CD14-positive monocyte (primary cell): ENCODE data around the gene DEPDC1B. TPM values are rescaled to one million over a fixed set of nuclear protein-coding genes. Genes with fewer than 3 reads are reported as not detected.
A peak's percentile ranks its signal among the peaks of the same experiment; 100 is the strongest.

ENCODE experiments used
- DNase-seq, 3 donors: peaks; one replicate each; pipeline ENCODE4 v3.0.0-alpha.2; 2011 to 2022
- H2AFZ ChIP-seq: 2 replicates; pipeline ENCODE4 v1.6.0; 2012; ENCODE audit warnings: mild to moderate bottlenecking, low read depth, low read length, inconsistent platforms; ENCODE audit not compliant: insufficient read depth, poor library complexity, severe bottlenecking
- H3K27ac ChIP-seq, 2 donors: 1 replicate in 1 of 2; 2 replicates in 1 of 2; pipeline ENCODE4 v1.5.1; 2012 to 2013; ENCODE audit warnings: low read length in 2 of 2, control low read depth in 1 of 2, inconsistent platforms in 1 of 2, low read depth in 1 of 2, mild to moderate bottlenecking in 1 of 2
- H3K27me3 ChIP-seq, 2 donors: one replicate each; pipeline versions ENCODE4 v1.6.0 to v1.6.1; 2011 to 2013; ENCODE audit warnings: low read length in 2 of 2; ENCODE audit not compliant: control insufficient read depth in 2 of 2, insufficient read depth in 2 of 2
- H3K36me3 ChIP-seq, 2 donors: replicated peaks in 1 of 2; 1 replicate in 1 of 2; 2 replicates in 1 of 2; pipeline versions ENCODE4 v1.5.1 to v1.6.1; 2012 to 2013; ENCODE audit warnings: low read length in 2 of 2, control low read depth in 1 of 2, inconsistent platforms in 1 of 2, mild to moderate bottlenecking in 1 of 2; ENCODE audit not compliant: insufficient read depth in 2 of 2, control insufficient read depth in 1 of 2
- H3K4me1 ChIP-seq, 2 donors: 1 replicate in 1 of 2; 2 replicates in 1 of 2; pipeline versions ENCODE4 v1.5.1 to v1.6.1; 2012 to 2013; ENCODE audit warnings: low read length in 2 of 2, control low read depth in 1 of 2, inconsistent platforms in 1 of 2, mild to moderate bottlenecking in 1 of 2, moderate library complexity in 1 of 2; ENCODE audit not compliant: insufficient read depth in 2 of 2, control insufficient read depth in 1 of 2
- H3K4me2 ChIP-seq: replicated peaks from 2 replicates; pipeline ENCODE3; 2012; ENCODE audit warnings: low read length, moderate library complexity, mild to moderate bottlenecking; ENCODE audit not compliant: poor library complexity, severe bottlenecking; ENCODE audit errors: extremely low read depth
- H3K4me3 ChIP-seq, 3 experiments: fragments of 200-600 bp in 1 of 3; sonication (generic) in 1 of 3; replicated peaks in 1 of 3; 1 replicate in 2 of 3; 2 replicates in 1 of 3; pipeline ENCODE4 v1.5.1; 2011 to 2013; ENCODE audit warnings: low read length in 3 of 3, mild to moderate bottlenecking in 3 of 3, control low read depth in 2 of 3, low read depth in 2 of 3, inconsistent platforms in 1 of 3, moderate library complexity in 1 of 3
- H3K79me2 ChIP-seq: 2 replicates; pipeline ENCODE4 v1.6.0; 2012; ENCODE audit warnings: mild to moderate bottlenecking, control low read depth, inconsistent platforms, low read length, moderate library complexity; ENCODE audit not compliant: insufficient read depth
- H3K9ac ChIP-seq: 2 replicates; pipeline ENCODE4 v1.6.0; 2017; ENCODE audit warnings: low read length, mild to moderate bottlenecking; ENCODE audit not compliant: insufficient read depth, poor library complexity, severe bottlenecking
- H3K9me3 ChIP-seq, 2 donors: replicated peaks in 1 of 2; 1 replicate in 1 of 2; 2 replicates in 1 of 2; pipeline versions ENCODE4 v1.5.1 to v1.6.1; 2012 to 2013; ENCODE audit warnings: low read length in 2 of 2, control low read depth in 1 of 2; ENCODE audit not compliant: control insufficient read depth in 1 of 2, insufficient read depth in 1 of 2
- H4K20me1 ChIP-seq: 2 replicates; pipeline ENCODE4 v1.6.0; 2012; ENCODE audit warnings: mild to moderate bottlenecking, low read length, control low read depth, moderate library complexity; ENCODE audit not compliant: insufficient read depth
- H3K27ac Mint-ChIP-seq, 7 donors: one replicate each; pipeline ENCODE4 v1.8.0; 2020; ENCODE audit warnings: mild to moderate bottlenecking in 7 of 7, mixed read lengths in 7 of 7, moderate library complexity in 6 of 7, inconsistent platforms in 2 of 7
- H3K27me3 Mint-ChIP-seq, 3 donors: one replicate each; pipeline ENCODE4 v1.8.0; 2021 to 2022; ENCODE audit warnings: low read depth in 3 of 3, mild to moderate bottlenecking in 3 of 3, mixed read lengths in 3 of 3, moderate library complexity in 3 of 3, inconsistent platforms in 1 of 3
- H3K36me3 Mint-ChIP-seq, 2 donors: one replicate each; pipeline ENCODE4 v1.8.0; 2020; ENCODE audit warnings: mixed read lengths in 2 of 2, inconsistent platforms in 1 of 2, mild to moderate bottlenecking in 1 of 2
- H3K4me1 Mint-ChIP-seq: one replicate; pipeline ENCODE4 v1.8.0; 2020; ENCODE audit warnings: mild to moderate bottlenecking, mixed read lengths
- H3K4me3 Mint-ChIP-seq, 2 donors: one replicate each; pipeline ENCODE4 v1.8.0; 2020; ENCODE audit warnings: mild to moderate bottlenecking in 2 of 2, mixed read lengths in 2 of 2, moderate library complexity in 1 of 2
- H3K9me3 Mint-ChIP-seq, 7 donors: one replicate each; pipeline ENCODE4 v1.8.0; 2020 to 2022; ENCODE audit warnings: mixed read lengths in 7 of 7, mild to moderate bottlenecking in 6 of 7, moderate library complexity in 6 of 7, inconsistent platforms in 2 of 7
- WGBS: methylation state at CpG from one replicate; pipeline ENCODE4 v1.1.5; 2013; ENCODE audit warnings: missing lambda C conversion rate; ENCODE audit not compliant: insufficient coverage; 5-methylcytosine and 5-hydroxymethylcytosine counted together
- intact Hi-C, 2 donors: fragments of 100-400 bp; cut with micrococcal nuclease; formaldehyde crosslinking; loops; one replicate each; pipeline versions ENCODE4 v1.15.0 to v1.15.1; 2023
- polyA plus RNA-seq, 3 donors: library from polyadenylated mRNA; depleted of rRNA in 1 of 3; unstranded in 2 of 3; stranded (reverse) in 1 of 3; fragments of 300-500 nt in 2 of 3; fragments of >200 nt in 1 of 3; fragmentation: Illumina TruSeq in 2 of 3; gene quantifications; 1 replicate in 2 of 3; 2 replicates in 1 of 3; pipeline ENCODE4 v1.2.3, GENCODE V29; 2012 to 2021
- TF ChIP-seq, protein P1 (sequence below): fragments of 200-600 bp; IDR thresholded peaks from one replicate; pipeline ENCODE4 v1.8.0; 2022; ENCODE audit warnings: antibody characterized with exemption, mild to moderate bottlenecking

The DEPDC1B gene
- polyA plus RNA-seq, 3 donors = 0.11 to 0.56 (median 0.14) TPM

DNA sequence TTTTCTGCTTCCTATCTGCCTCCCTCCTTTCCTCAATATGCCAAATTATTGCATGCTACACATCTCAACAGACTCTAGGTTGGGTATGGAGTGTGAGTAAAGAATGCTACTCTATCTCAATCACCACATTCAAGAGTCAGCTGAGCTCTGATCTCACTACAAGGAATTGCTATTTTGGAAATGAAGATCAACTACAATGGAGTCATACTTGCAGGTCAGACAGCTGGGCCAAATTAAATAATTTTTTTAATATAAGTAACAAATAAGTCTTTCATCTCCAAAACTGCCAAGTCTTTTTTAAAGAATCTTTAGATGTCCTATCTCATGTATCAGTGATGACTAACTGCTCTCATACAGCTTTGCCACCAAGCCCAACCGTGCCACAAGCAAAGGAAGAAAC, 64.0 kb downstream of the DEPDC1B start:
- intact Hi-C loops = no loop called here
- no peak overlapping the region for H3K4me2 ChIP-seq
- peaks cover 0 to 3% (median 0%) of the 10 kb centered on the region in 7 donors for H3K9me3 Mint-ChIP-seq
- H3K4me1 Mint-ChIP-seq = peaks cover 3% of the 10 kb centered on the region
- no peaks in the 10 kb centered on the region for H3K27me3 Mint-ChIP-seq
- no peaks in the 10 kb centered on the region for H3K27me3 ChIP-seq
- H3K27ac ChIP-seq = no peak overlapping the region
- no peak overlapping the region for H2AFZ ChIP-seq
- no peaks in the 10 kb centered on the region for H4K20me1 ChIP-seq
- peaks cover 51 to 59% of the 10 kb centered on the region in 2 donors for H3K36me3 Mint-ChIP-seq
- no peaks in the 10 kb centered on the region for H3K79me2 ChIP-seq
- peaks cover 23 to 59% of the 10 kb centered on the region in 2 donors for H3K36me3 ChIP-seq
- no CpG with 5 or more reads among the region's 1 CpG for WGBS
- H3K4me3 ChIP-seq = no peak overlapping the region
- TF ChIP-seq, protein P1, sequence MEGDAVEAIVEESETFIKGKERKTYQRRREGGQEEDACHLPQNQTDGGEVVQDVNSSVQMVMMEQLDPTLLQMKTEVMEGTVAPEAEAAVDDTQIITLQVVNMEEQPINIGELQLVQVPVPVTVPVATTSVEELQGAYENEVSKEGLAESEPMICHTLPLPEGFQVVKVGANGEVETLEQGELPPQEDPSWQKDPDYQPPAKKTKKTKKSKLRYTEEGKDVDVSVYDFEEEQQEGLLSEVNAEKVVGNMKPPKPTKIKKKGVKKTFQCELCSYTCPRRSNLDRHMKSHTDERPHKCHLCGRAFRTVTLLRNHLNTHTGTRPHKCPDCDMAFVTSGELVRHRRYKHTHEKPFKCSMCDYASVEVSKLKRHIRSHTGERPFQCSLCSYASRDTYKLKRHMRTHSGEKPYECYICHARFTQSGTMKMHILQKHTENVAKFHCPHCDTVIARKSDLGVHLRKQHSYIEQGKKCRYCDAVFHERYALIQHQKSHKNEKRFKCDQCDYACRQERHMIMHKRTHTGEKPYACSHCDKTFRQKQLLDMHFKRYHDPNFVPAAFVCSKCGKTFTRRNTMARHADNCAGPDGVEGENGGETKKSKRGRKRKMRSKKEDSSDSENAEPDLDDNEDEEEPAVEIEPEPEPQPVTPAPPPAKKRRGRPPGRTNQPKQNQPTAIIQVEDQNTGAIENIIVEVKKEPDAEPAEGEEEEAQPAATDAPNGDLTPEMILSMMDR = no peak
- no peaks in the 10 kb centered on the region for H3K4me1 ChIP-seq
- no peak overlapping the region for H3K27ac Mint-ChIP-seq
- H3K9me3 ChIP-seq = no peaks in the 10 kb centered on the region
- no peak overlapping the region for H3K4me3 Mint-ChIP-seq
- no peak overlapping the region for H3K9ac ChIP-seq
- DNase-seq = no peak

DNA sequence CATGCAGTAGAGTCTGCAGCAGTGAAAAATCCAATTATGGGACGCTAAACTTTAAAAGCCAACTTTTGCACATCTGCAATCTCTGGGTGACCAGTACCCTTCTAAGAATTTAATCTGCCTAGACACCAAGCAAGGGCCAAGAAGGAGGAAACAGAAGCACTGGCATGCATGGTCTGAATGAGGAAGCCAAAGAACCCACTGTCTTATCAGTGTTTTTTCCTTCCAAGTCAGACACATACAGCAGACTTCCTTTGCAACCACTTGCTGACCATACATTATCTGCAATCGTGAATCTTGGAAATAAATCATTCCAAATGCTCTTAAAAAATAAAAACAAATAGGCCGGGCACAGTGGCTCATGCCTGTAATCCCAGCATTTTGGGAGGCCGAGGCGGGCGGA, 65.9 kb downstream of the DEPDC1B start:
- Mint-ChIP-seq H3K4me1 (peaks cover 3% of the 10 kb centered on the region), H3K4me3 (peak overlapping the region in 1 of 2 donors; percentile 35), H3K36me3 (peaks cover 63 to 67% of the 10 kb centered on the region in 2 donors), H3K27ac (peak overlapping the region in 1 of 7 donors; percentile 61), H3K27me3 (no peaks in the 10 kb centered on the region), H3K9me3 (peaks cover 0 to 3% (median 0%) of the 10 kb centered on the region in 7 donors)
- no peak overlapping the region for H3K4me2 ChIP-seq
- H3K9me3 ChIP-seq = no peaks in the 10 kb centered on the region
- no peaks in the 10 kb centered on the region for H4K20me1 ChIP-seq
- WGBS = 2% methylated on average over 5 of the region's 6 CpGs
- H3K4me3 ChIP-seq = no peak overlapping the region
- no peak overlapping the region for H2AFZ ChIP-seq
- peaks cover 28 to 78% of the 10 kb centered on the region in 2 donors for H3K36me3 ChIP-seq
- no peak overlapping the region for H3K9ac ChIP-seq
- DNase-seq = peak in 1 of 3 donors; percentile 6
- no peaks in the 10 kb centered on the region for H3K4me1 ChIP-seq
- H3K79me2 ChIP-seq = no peaks in the 10 kb centered on the region
- no peaks in the 10 kb centered on the region for H3K27me3 ChIP-seq
- TF ChIP-seq, protein P1 = no peak
- intact Hi-C loops = no loop called here
- H3K27ac ChIP-seq = no peak overlapping the region
